GM18907 (cell line): ENCODE results near the gene COPS9.
A peak's percentile ranks its signal among the peaks of the same experiment; 100 is the strongest.

Experiments
- ATAC-seq: cut with Tn5 transposase; IDR thresholded peaks from one replicate; pipeline ENCODE4 v1.9.1; 2021; ENCODE audit warnings: mild to moderate bottlenecking, moderate library complexity; ENCODE audit not compliant: unreplicated experiment

COPS9 gene

DNA sequence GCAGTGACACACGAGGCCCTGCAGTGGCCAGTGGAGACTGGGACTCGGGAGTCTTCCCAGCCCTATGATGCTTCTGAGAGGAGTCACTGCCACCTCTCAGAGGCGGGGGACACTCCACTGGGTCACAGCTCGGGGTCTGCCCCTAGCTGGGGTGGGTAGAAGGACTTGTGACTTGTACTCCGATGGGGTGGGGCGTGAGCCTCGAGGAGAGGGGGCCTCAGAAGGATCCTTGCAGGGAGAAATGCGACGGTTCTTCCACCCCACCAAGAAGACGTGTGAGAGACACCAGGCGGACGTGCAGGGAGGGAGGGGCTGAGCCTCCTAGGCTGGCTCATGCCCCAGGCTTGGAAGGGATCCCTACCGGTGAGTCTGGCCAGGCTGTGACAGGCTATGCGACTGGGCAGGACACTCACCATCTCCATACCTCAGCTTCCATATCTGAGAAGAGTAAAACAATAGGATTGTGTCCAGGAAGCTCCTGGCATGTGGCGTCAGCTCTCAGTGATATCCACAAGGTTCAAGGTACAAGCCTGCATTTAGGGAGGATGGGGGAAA, 15.4 kb upstream of the COPS9 start:
- ATAC-seq: no peak

DNA sequence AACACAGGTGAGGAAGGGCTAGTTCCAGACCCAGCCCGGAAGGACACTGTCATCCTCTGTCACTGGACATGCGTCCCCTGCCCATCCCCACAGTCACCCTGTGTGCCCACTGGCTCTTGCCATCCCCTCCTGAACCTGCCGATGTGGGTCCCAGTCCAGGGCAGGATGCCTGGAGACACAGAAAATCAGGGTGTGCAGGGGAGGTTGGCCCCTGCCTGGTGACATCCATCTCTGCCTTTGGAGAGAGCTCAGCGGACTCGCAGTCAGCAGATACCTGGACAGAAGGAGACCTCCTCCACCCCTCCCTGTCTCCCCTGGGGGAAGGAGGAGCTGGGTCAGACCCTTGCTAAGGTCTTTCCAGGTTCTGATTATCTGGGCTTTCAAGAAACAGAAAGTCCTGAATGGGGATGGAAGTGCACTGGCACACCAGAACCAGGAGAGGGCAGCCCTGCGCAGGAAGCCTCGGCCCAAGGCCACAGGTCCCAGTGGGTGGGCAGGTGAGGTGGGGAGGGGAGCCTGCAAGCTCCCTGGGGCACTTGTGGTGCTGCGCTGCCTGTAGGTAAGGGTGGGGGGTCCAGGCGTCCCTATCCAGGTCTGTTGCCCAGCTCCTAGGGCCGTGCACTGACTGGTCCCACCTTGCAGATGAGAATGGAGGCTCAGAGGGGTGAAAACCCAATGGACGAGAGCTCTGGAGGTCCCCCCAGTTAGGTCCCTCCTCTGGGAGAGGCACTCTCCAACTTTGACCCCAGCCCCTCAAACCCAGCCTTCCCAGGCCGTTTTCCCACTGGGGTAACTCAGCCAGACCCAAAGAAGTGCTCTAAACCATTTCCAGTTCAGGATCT, 14.1 kb upstream of the COPS9 start:
- ATAC-seq: no peak

DNA sequence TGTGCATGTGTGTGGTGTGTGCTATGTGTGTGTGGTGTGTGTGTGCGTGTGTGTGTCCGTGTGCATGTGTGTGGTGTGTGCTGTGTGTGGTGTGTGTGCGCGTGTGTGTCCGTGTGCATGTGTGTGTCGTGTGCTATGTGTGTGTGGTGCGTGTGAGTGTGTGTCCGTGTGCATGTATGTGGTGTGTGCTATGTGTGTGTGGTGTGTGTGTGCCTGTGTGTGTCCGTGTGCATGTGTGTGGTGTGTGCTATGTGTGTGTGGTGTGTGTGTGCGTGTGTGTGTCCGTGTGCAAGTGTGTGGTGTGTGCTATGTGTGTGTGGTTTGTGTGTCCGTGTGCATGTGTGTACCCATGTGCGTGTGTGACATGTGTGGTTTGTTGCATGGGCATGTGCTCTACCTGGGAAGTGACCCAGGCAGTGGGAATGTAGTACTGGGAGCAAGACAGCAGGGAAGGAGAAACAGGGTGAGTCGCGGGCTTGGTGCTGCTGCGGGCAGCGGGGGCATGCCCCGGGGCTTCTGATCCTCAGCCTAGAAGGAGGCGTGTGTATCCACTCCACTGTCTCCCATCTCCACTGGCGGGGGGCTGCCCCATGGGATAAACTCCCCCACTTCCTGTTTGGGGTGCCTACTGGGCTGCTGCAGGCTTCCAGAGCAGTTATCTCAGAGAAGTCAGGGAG, 11.9 kb upstream of the COPS9 start:
- no peak for ATAC-seq

DNA sequence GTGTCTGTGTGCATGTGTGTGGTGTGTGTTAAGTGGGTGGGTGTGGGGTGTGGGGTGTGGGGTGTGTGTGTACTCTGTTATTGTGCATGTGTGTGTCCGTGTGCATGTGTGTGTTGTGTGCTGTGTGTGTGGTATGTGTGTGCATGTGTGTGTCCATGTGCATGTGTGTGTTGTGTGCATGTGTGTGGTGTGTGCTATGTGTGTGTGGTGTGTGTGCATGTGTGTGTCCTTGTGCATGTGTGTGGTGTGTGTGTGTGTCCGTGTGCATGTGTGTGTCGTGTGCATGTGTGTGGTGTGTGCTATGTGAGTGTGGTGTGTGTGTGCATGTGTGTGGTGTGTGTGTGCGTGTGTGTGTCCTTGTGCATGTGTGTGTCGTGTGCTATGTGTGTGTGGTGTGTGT, 11.3 kb upstream of the COPS9 start:
- no peak for ATAC-seq

DNA sequence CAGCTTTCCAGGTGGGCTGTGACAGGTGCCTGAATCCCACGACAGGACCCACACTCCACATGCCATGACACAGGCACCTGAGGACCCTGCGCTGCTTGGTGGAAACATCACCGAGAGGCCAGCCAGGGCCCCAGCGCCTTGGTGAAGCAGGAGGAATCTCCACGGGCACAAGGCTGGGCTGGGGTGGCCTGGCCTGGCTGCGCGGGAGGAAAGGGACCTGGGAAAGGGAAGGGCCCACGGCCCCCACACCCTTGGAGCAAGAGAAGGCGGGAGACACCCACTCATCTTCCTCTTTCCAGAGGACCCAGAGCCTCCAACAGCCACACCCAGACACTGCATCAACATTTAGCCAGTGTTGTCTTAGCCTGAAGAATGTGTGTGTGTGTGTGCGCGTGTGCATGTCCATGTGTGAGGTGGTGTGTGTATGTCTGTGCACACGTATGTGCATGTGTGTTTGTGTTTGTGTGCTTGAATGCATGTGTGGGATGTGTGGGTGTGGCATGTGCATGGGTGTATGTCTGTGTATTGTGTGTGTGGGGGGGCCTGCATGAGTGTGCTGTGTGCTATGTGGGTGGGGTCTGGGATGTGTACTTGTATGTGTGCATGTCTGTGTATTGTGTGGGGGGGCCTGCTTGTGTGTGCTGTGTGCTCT, 10.6 kb upstream of the COPS9 start:
- ATAC-seq: no peak

DNA sequence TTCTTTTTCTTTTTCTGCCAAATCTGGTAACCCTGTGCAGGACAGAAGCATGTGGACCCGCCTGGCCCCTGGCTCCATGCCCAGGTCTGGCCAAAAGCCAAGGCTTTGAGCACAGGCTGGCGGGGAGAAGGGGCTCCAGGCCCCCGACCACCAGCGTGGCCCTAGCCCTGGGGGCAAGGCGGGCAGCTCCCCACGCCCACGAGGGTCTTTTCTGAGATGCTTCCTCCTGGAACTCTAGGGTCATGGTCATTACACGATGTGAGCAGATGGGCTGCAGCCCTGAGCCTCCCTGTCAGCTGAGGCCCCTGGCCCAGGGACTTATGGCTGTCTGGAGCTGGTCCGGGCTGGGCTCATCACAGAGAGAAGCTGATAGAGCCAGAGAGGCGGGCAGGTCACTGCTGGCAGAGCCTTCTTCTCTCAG, 10.0 kb upstream of the COPS9 start:
- no peak for ATAC-seq

DNA sequence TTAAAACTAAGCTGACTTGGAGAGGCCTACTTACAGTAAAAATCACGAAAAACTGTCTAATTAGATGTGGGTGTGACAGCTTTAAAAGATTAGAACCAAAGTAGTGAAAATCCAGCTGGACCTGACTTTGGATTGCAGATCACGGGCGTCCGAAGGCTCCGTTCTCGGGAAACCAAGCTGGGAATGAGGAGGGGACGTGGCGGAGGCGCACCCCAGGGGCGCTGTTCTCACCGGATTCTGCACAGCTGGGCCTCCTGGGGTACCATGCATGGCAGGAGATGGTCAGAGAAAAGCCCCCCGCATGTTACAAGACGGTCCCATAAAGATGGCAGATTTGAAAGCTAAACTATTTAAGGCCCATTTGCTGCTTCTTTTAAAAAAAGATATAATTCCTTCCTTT, 9.4 kb upstream of the COPS9 start:
- ATAC-seq: no peak

DNA sequence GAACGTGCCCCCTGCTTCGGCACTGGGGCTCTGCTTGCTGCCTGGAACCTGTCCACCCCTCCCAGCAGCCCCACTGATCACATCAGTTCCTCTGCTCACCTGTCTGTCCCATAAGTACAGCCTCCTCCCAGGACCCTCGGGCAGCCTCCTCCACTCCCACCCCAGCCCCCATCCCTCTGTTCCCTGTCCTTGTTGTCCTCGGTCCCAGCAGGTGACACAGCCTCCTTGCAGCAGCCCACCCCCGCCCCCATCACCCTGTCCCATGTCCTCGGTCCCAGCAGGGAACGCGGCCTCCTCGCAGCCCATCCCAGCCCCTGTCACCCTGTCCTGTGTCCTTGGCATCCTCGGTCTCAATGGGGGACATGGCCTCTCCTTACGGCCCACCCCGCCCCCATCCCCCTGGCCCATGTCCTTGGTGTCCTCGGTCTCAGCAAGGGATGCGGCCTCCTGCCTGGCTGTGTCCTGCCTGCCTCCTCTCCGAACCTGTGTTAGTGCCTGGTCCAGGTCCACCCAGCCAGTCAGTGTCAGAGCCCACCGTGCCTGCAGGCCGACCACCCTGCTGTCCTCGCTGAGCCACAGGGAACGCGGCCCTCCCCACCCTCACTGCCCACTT, 8.7 kb upstream of the COPS9 start:
- ATAC-seq: no peak

DNA sequence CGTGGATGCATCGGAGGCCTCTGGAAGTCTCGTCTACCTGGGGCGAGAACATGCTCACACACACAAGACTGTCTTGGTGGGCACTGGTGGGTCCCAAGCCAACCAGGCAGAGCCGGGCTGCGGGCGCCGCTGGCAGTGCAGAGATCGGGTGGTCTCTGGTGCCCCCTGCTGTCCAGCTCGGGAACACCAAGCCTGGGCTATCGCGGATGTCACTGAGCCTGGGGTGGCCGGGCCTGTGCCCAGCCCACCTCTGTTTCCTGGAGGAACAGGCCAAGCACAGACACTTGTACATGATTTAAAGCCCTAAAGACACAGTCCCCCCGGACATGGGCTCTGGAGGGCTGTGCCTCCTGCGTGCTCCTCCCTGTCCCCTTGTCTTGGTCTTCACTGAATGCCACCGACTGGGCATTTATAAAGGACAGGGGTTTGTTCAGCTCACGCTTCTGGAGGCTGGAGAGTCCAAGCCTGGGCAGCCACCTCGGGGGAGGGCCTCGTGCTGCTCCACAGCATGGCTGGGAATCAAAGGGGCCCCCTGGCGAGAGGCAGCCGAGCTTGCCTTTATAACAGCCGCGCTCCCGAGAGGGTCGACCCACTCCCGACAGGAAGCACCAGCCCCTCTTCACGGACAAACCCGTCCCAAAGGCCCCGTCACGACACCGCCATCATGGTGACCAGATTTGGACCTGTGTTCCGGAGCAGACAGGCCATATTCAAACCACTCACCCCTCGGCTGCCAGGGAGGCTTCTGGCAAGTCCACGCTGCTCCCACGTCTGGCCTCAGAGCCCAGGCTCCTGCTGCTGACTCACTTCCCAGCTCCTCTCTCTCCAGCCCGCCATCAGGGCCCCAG, 7.9 kb upstream of the COPS9 start:
- ATAC-seq: peak; percentile 77

DNA sequence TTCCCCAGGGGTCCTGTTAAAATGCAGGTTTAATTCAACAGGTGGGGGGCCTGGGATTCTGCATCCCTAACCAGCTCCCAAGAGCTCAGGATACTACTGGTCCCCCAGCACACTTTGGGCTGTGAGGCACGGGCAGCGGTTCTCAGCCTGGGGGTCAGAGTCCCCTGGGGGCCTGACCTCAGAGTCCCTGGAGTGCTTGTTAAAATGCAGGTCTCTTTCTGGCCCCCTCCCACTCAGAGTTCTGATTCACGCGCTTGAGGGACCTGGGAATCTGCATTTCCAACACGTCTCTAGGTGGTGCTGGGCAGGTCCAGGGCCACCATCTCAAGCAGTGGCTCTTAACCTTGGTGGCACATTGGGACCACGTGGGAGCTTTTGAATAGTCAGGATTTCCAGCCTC, 7.2 kb upstream of the COPS9 start:
- no peak for ATAC-seq

DNA sequence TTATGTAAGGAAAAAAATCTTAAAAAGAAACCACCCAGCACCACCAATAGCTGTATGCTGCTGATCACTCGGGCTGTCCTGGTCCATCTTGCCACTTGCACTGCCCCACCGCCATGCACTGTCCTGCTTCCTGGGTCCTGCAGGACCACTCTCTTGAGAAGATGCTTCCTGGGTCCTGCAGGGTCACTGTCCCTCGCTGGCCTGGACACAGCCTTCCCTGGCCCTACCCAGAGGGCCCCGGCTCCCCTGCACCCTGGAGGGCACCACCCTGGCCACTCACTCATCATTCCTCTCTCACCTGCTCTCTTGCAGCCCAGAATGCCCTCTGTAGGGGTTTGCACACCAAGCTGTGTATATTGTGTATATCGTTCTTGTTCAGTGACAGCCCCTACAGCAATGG, 6.8 kb upstream of the COPS9 start:
- ATAC-seq: no peak

DNA sequence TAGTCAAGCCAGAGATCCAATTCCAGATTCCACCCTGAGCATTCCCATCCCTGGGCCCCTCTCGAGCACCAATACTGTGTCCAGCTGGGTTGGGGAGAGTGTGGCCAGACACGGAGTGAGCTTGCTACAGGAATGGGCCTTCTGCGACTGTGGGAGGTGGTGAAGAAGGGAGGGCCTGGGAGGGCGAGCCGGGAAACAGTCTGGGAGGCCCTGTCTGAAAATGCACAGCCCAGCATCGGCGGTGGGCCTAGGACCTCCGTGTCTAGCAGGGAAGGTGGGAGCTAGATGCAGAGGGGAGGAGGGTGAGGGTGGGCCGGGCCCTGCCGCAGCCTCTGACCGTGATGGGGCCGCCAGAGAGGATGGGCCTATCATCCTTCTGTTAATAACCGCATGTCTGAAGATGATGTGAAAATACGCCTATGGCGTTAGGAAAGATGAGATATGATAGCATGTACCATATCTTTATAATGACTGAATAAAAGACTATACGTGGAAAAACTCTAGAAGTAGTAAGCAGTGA, 6.2 kb upstream of the COPS9 start:
- ATAC-seq: no peak

DNA sequence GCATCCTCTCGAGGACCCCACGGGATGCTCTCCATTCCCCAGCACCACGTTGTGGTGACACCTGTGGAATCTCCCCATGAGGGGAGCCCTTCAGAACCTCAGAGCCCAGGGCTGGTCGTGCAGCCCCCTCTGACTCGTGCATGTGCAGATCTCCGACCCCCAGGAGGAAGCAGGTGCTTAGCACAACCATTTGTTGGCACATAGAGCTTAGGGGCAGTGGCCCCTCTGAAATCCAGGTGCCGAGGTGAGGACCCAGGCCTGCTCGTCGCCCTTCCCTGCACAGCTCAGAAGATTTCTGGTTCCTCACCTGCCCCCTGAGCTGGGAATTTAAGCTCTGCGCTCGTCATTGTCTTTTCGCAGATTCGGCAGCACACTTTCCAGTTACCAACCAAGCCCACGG, 5.6 kb upstream of the COPS9 start:
- ATAC-seq: no peak

DNA sequence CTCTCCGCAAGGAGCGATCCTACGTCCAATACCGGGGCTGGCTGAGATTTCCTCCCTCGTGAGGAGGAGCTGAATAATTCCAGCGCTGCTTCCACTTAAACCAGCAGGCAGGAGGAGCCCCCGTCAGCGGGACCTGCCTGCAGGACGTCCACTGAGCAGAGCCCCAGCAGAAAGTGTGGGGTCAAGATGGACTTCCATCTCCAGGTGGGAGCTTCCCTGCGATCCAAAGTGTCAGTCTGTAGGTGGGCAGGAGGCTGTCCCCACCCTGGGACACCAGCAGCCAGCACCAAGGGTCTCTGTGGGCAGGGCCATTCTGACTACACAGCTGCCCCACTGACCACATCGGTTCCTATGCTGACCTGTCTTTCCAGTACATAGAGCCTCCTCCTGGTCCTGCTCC, 4.8 kb upstream of the COPS9 start:
- no peak for ATAC-seq

DNA sequence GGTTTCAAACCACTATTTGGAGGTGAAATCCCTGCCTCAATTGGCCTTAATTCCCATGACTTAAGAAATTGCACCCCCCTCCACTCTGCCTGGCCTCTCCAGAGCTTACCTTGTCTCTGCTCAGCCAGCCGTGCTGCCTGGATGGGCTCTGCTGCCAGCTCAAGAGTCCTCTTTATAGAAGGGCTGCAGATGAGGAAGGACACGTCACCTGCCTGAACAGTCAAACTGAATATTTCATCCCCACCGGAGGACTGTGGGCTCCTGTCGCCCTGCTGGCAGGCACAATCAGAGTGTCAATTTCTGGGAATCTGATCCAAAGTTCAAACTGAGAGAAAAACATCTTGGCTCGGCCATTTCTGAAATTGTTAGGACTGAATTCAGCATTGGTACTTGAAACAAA, 4.4 kb upstream of the COPS9 start, which contains the start of gene OTOS:
Gene OTOS (minus strand): TSS at position 148 of the 400 bp plus-strand sequence. CDS start 332 bp downstream, outside the sequence.
- no peak for ATAC-seq

DNA sequence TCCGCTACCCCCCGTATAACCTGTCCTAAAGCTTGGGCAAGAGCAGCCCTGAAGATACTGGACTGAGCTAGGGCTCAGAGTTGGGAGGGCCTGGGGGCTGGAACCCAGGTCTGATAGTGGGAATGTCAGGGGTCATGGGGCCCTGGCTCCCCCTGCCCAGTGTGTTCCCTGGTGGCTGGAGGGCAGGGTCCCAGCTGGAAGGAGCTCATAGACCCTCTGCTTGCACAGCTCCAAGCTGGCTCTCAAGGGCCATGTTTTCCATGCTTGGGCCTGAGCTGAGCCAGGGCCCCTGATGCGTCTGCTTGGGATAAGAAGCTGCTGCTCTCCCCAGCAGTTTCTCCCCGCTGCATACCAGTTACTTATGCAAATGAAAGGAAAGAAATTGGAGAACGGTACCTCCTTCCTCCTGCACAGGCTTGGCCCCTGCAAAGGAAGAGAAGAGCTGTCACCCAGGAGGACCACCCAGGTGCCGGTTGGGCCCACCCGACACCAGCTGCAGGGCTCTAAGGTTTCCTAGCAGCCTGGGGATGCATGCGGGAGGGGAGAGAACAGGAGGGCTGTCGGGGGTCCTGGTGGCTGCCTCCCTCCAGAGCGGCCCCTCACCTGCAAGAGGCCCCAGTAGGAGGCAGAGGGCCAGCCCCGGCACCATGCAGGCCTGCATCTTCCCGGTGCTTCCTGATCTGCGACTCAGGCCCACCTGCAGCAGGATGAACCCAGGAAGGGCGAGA, 3.7 kb upstream of the COPS9 start:
- ATAC-seq: no peak

DNA sequence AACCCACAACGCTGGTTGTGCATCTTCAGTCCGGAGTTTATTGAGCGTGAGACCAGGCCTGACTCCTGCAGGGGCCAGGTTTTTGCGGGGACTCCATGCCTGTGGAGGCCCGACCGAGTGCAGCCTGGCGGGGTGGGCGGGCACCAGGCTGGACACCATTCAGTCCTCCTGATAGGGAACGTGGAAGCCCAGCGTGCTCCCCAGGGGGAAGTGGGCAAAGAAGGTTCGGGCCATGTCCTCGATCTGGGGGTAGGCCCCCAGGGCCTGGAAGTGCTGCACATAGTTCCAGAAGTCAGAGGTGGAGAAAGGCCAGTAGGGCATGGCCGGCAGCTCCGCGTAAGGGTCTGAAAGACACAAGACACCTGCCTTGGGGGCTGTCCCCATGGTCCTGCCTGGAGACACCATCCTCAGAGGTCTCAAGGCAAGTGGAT, 2.9 kb upstream of the COPS9 start:
- ATAC-seq: no peak

DNA sequence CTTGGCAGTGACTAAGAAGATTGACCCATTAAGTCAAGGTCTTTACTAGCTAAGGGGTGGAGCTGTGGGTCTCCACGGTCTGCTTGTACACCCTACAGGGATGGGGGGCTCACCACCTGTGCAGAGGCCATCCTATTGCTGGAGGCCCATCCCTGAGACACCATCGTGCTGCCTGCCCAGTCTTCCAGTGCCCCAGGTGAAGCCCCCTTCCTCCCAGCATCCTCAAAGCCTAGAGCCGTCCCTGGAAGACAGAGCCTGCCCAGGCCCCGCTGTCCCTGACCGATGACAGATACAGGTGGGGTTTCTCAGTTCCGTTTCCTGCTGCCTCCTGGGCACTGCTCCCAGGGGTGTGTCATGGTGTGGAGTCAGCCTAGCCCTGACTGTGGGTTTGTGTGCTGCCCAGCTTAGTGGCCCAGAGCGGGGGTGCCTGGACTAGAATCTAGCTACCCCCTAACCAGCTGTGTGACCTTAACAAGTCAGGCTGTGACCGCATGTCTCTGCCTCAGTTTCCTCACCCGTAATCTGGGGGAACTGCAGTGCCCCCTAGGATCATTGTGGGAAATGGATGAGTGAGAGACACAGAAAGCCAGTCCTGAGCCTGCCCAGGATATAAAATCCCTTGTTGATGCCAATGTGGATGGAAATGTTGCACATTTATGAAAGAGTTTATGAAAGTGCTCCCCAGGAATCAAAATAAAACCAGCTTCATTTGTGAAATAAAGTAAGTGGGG, 2.3 kb upstream of the COPS9 start:
- ATAC-seq: no peak
